Measurements from ENCODE around the gene C10orf95.

The C10orf95 gene

DNA sequence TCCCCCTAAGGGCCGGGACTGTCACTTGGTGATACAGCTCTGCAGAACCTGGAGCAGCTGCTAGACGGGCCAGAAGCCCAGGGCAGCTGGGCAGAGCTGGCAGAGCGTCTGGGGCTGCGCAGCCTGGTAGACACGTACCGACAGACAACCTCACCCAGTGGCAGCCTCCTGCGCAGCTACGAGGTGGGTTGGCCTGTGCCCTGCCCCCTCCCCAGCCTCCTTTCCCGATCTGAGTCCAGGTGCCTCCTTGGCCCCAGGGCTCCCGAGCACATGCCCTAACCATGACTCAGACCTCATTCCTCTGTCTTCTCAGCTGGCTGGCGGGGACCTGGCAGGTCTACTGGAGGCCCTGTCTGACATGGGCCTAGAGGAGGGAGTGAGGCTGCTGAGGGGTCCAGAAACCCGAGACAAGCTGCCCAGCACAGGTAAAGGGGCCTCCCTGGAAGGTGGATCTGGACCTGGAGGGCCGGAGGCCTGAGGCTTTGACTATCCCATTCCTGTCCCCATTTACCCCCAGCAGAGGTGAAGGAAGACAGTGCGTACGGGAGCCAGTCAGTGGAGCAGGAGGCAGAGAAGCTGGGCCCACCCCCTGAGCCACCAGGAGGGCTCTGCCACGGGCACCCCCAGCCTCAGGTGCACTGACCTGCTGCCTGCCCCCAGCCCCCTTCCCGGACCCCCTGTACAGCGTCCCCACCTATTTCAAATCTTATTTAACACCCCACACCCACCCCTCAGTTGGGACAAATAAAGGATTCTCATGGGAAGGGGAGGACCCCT lies 49.4 kb downstream of the C10orf95 start:
- no peak for DNase-seq (ENCODE audit: low read depth, low spot score)

DNA sequence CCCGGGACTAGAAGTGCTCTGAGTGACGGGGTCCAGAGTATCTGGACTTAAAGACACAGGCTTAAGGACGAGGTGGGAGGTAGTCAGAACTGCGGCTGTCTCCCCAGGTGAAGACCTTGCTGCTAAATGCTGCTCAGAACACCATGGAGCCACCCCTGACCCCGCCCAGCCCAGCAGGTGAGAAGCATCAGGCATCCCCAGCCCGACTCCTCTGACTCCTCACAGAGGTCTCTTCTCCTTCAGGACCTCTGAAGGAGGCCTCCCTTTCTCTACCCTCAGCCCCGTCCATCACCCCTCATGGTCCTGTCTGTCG lies 50.0 kb downstream of the C10orf95 start:
- no peak for DNase-seq (ENCODE audit: low read depth, low spot score)

DNA sequence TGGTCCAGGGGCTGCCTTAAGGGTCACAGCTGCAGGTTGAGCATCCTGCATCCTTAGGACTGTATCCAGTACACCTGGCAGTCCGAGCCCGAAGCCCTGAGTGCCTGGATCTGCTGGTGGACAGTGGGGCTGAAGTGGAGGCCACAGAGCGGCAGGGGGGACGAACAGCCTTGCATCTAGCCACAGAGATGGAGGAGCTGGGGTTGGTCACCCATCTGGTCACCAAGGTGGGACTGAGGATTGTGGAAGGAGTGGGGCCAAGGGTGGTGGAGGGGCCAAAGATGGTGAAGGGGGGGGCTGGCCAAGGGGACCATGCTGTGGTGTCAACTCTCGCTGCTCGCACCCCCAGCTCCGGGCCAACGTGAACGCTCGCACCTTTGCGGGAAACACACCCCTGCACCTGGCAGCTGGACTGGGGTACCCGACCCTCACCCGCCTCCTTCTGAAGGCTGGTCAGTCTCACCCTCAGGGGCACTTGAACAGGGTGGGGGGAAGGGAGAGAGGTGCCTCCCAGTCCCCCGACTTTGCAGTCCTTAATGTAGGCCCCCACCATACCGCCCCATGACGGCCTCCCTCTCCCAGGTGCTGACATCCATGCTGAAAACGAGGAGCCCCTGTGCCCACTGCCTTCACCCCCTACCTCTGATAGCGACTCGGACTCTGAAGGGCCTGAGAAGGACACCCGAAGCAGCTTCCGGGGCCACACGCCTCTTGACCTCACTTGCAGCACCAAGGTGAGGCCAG lies 50.6 kb downstream of the C10orf95 start:
- no peak for DNase-seq (ENCODE audit: low read depth, low spot score)

DNA sequence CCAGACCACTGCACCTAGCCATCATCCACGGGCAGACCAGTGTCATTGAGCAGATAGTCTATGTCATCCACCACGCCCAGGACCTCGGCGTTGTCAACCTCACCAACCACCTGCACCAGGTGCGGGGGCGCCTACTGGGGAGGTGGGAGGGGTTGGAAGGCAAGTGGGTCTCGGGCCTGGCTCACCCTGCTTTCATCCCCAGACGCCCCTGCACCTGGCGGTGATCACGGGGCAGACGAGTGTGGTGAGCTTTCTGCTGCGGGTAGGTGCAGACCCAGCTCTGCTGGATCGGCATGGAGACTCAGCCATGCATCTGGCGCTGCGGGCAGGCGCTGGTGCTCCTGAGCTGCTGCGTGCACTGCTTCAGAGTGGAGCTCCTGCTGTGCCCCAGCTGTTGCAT lies 51.3 kb downstream of the C10orf95 start:
- DNase-seq (ENCODE audit: low read depth, low spot score): no peak
